Erythroblast (primary cell): ENCODE data around the gene SALL4.

Experiments
- GATA1 ChIP-seq: IDR thresholded peaks from 2 replicates; pipeline ENCODE4 v1.6.1; 2011; ENCODE audit warnings: low read depth, mild to moderate bottlenecking, control low read depth, low read length, moderate library complexity
- POLR2A ChIP-seq: IDR thresholded peaks from 2 replicates; pipeline ENCODE4 v1.6.1; 2011; ENCODE audit warnings: mild to moderate bottlenecking, low read length

DNA sequence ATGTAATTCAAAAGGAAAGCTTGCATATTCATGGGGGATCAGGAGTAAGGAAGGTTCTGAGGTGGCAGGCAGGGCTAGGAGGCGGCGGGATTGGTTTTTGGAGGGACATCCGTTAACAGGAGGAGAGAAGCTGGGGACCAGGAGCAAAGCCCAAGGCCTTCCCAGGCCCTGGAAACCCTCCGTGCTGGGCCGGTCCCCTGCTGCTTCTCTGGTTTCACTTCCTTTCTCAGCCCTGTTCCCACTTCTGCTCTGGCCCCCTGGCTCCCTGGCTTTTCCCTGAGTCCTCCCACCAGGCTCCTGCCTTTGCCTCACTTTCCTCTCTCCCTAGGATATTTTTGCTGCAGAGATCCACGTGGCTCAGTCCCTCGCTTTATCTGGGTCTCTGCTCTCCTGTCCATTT, 26.4 kb upstream of the SALL4 start:
- no peak for TF ChIP-seq GATA1
- no peak for TF ChIP-seq POLR2A
